Trophoblast cell (in vitro differentiated cells and primary cell): Measurements from ENCODE around the gene KCNT1.

Experiments used
- DNase-seq, 2 donors: peaks; one replicate each; pipeline ENCODE4 v3.0.0-alpha.2; 2016
- H2AFZ ChIP-seq: 2 replicates; pipeline ENCODE4 v1.6.1; 2013; ENCODE audit warnings: low read length, moderate library complexity, mild to moderate bottlenecking; ENCODE audit not compliant: insufficient read depth, poor library complexity
- H2AK5ac ChIP-seq: 2 replicates; pipeline ENCODE4 v1.6.1; 2013; ENCODE audit warnings: mild to moderate bottlenecking, low read length
- H2BK120ac ChIP-seq: 2 replicates; pipeline ENCODE4 v1.6.1; 2013; ENCODE audit warnings: low read length, mild to moderate bottlenecking, moderate library complexity; ENCODE audit not compliant: insufficient read depth, poor library complexity
- H2BK12ac ChIP-seq: 2 replicates; pipeline ENCODE4 v1.6.1; 2013; ENCODE audit warnings: mild to moderate bottlenecking, low read length, moderate library complexity
- H2BK5ac ChIP-seq: 2 replicates; pipeline ENCODE4 v1.6.1; 2013; ENCODE audit warnings: low read length, low read depth, moderate library complexity, mild to moderate bottlenecking; ENCODE audit not compliant: poor library complexity
- H3K14ac ChIP-seq: 2 replicates; pipeline ENCODE4 v1.6.1; 2013; ENCODE audit warnings: mild to moderate bottlenecking, low read length
- H3K18ac ChIP-seq: 2 replicates; pipeline ENCODE4 v1.6.1; 2013; ENCODE audit warnings: mild to moderate bottlenecking, low read length
- H3K23ac ChIP-seq: 2 replicates; pipeline ENCODE4 v1.6.1; 2013; ENCODE audit warnings: low read length
- H3K27ac ChIP-seq: 2 replicates; pipeline ENCODE4 v1.5.1; 2013; ENCODE audit warnings: low read depth, mild to moderate bottlenecking, inconsistent platforms, low read length, moderate library complexity
- H3K27me3 ChIP-seq: 2 replicates; pipeline ENCODE4 v1.6.1; 2013; ENCODE audit warnings: inconsistent platforms, mild to moderate bottlenecking, low read length, moderate library complexity; ENCODE audit not compliant: insufficient read depth
- H3K36me3 ChIP-seq, 2 experiments: 1 replicate in 1 of 2; 2 replicates in 1 of 2; pipeline ENCODE4 v1.6.1; 2013; ENCODE audit warnings: low read length in 2 of 2, mild to moderate bottlenecking in 2 of 2, moderate library complexity in 1 of 2; ENCODE audit not compliant: insufficient read depth in 2 of 2, control insufficient read depth in 1 of 2
- H3K4ac ChIP-seq: 2 replicates; pipeline ENCODE4 v1.6.1; 2013; ENCODE audit warnings: low read depth, mild to moderate bottlenecking, low read length, moderate library complexity
- H3K4me1 ChIP-seq, 2 experiments: 1 replicate in 1 of 2; 2 replicates in 1 of 2; pipeline ENCODE4 v1.6.1; 2013; ENCODE audit warnings: low read length in 2 of 2, mild to moderate bottlenecking in 2 of 2, moderate library complexity in 1 of 2; ENCODE audit not compliant: insufficient read depth in 2 of 2, control insufficient read depth in 1 of 2
- H3K4me2 ChIP-seq: 2 replicates; pipeline ENCODE4 v1.6.1; 2013; ENCODE audit warnings: inconsistent platforms, mild to moderate bottlenecking, low read length, moderate library complexity
- H3K4me3 ChIP-seq: 2 replicates; pipeline ENCODE4 v1.5.1; 2013; ENCODE audit warnings: mild to moderate bottlenecking, low read depth, low read length, inconsistent platforms
- H3K79me1 ChIP-seq: one replicate; pipeline ENCODE4 v1.6.1; 2013; ENCODE audit warnings: low read length
- H3K79me2 ChIP-seq: 2 replicates; pipeline ENCODE4 v1.6.1; 2013; ENCODE audit warnings: low read length, mild to moderate bottlenecking; ENCODE audit not compliant: control insufficient read depth, insufficient read depth, poor library complexity
- H3K9ac ChIP-seq: 2 replicates; pipeline ENCODE4 v1.6.1; 2013; ENCODE audit warnings: mild to moderate bottlenecking, low read length
- H3K9me3 ChIP-seq: 2 replicates; pipeline ENCODE4 v1.6.1; 2013; ENCODE audit warnings: low read depth, mild to moderate bottlenecking, control low read depth, inconsistent platforms, low read length; ENCODE audit not compliant: insufficient read depth
- H4K12ac ChIP-seq: 2 replicates; pipeline ENCODE4 v1.6.1; 2013; ENCODE audit warnings: low read depth, mild to moderate bottlenecking, low read length, moderate library complexity
- H4K8ac ChIP-seq: 2 replicates; pipeline ENCODE4 v1.6.1; 2013; ENCODE audit warnings: low read depth, mild to moderate bottlenecking, low read length, moderate library complexity
- H4K91ac ChIP-seq: one replicate; pipeline ENCODE4 v1.6.1; 2013; ENCODE audit warnings: low read depth, mild to moderate bottlenecking, low read length, moderate library complexity
- WGBS: extraction: QIAGEN DNeasy Blood & Tissue Kit; methylation state at CpG from one replicate; pipeline ENCODE4 v1.1.7; 2013; ENCODE audit warnings: missing lambda C conversion rate; ENCODE audit not compliant: insufficient read length, insufficient coverage; ENCODE audit errors: extremely low coverage; 5-methylcytosine and 5-hydroxymethylcytosine counted together

Gene KCNT1

GRCh38 chr9:135724186-135724787 lies 22.3 kb downstream of the KCNT1 start:
- H3K4me3 ChIP-seq, result no peak overlapping the region
- no peak overlapping the region for H3K4me2 ChIP-seq
- H3K9me3 ChIP-seq, result no peaks in the 10 kb centered on the region
- WGBS, result no CpG with 5 or more reads among the region's 16 CpGs
- H2AFZ ChIP-seq, result no peak overlapping the region
- H2AK5ac ChIP-seq, result no peak overlapping the region
- no peak overlapping the region for H4K91ac ChIP-seq
- H3K79me2 ChIP-seq, result no peaks in the 10 kb centered on the region
- H3K27ac ChIP-seq, result no peak overlapping the region
- H3K18ac ChIP-seq, result no peak overlapping the region
- no peak overlapping the region for H3K4ac ChIP-seq
- no peak overlapping the region for H3K23ac ChIP-seq
- no peaks in the 10 kb centered on the region for H3K36me3 ChIP-seq
- H4K12ac ChIP-seq, result no peak overlapping the region
- H3K9ac ChIP-seq, result no peak overlapping the region
- H3K79me1 ChIP-seq, result no peaks in the 10 kb centered on the region
- no peak overlapping the region for H3K14ac ChIP-seq
- H2BK12ac ChIP-seq, result no peak overlapping the region
- H3K27me3 ChIP-seq, result no peaks in the 10 kb centered on the region
- H4K8ac ChIP-seq, result no peak overlapping the region
- no peak overlapping the region for H2BK120ac ChIP-seq
- DNase-seq, result no peak
- no peaks in the 10 kb centered on the region for H3K4me1 ChIP-seq
- H2BK5ac ChIP-seq, result no peak overlapping the region

GRCh38 chr9:135726138-135726853 lies 24.3 kb downstream of the KCNT1 start:
- H3K4me1 ChIP-seq, result no peaks in the 10 kb centered on the region
- peaks cover 5% of the 10 kb centered on the region for H3K9me3 ChIP-seq
- no peak overlapping the region for H3K23ac ChIP-seq
- H3K27me3 ChIP-seq, result no peaks in the 10 kb centered on the region
- no peak overlapping the region for H3K4ac ChIP-seq
- H2AFZ ChIP-seq, result no peak overlapping the region
- H3K18ac ChIP-seq, result no peak overlapping the region
- H3K36me3 ChIP-seq, result no peaks in the 10 kb centered on the region
- no peak overlapping the region for H3K4me3 ChIP-seq
- DNase-seq, result no peak
- H2BK120ac ChIP-seq, result no peak overlapping the region
- H3K79me1 ChIP-seq, result no peaks in the 10 kb centered on the region
- no peak overlapping the region for H3K4me2 ChIP-seq
- no peak overlapping the region for H3K9ac ChIP-seq
- H4K12ac ChIP-seq, result no peak overlapping the region
- no peak overlapping the region for H2AK5ac ChIP-seq
- no peak overlapping the region for H2BK12ac ChIP-seq
- no peak overlapping the region for H4K91ac ChIP-seq
- no peak overlapping the region for H2BK5ac ChIP-seq
- no peak overlapping the region for H3K14ac ChIP-seq
- H4K8ac ChIP-seq, result no peak overlapping the region
- H3K79me2 ChIP-seq, result no peaks in the 10 kb centered on the region
- 95% methylated on average over 1 of the region's 16 CpGs for WGBS
- no peak overlapping the region for H3K27ac ChIP-seq

- H3K4me1 ChIP-seq, result no peaks in the 10 kb centered on the region
- no peak overlapping the region for H2AFZ ChIP-seq
- no CpG with 5 or more reads among the region's 11 CpGs for WGBS
- H3K23ac ChIP-seq, result no peak overlapping the region
- H2BK5ac ChIP-seq, result no peak overlapping the region
- no peak for DNase-seq
- no peak overlapping the region for H3K4me3 ChIP-seq
- H3K36me3 ChIP-seq, result no peaks in the 10 kb centered on the region
- H2BK12ac ChIP-seq, result no peak overlapping the region
- no peak overlapping the region for H3K4ac ChIP-seq
- no peak overlapping the region for H3K18ac ChIP-seq
- H2AK5ac ChIP-seq, result no peak overlapping the region
- no peak overlapping the region for H4K91ac ChIP-seq
- H3K79me1 ChIP-seq, result no peaks in the 10 kb centered on the region
- H3K27ac ChIP-seq, result no peak overlapping the region
- no peaks in the 10 kb centered on the region for H3K79me2 ChIP-seq
- no peak overlapping the region for H4K8ac ChIP-seq
- H3K9me3 ChIP-seq, result peaks cover 11% of the 10 kb centered on the region
- no peak overlapping the region for H3K9ac ChIP-seq
- no peak overlapping the region for H4K12ac ChIP-seq
- no peak overlapping the region for H2BK120ac ChIP-seq
- no peak overlapping the region for H3K4me2 ChIP-seq
- H3K14ac ChIP-seq, result no peak overlapping the region
- H3K27me3 ChIP-seq, result no peaks in the 10 kb centered on the region
These were observed 25.4 kb downstream of the KCNT1 start for GRCh38 chr9:135727257-135727875.

DNA sequence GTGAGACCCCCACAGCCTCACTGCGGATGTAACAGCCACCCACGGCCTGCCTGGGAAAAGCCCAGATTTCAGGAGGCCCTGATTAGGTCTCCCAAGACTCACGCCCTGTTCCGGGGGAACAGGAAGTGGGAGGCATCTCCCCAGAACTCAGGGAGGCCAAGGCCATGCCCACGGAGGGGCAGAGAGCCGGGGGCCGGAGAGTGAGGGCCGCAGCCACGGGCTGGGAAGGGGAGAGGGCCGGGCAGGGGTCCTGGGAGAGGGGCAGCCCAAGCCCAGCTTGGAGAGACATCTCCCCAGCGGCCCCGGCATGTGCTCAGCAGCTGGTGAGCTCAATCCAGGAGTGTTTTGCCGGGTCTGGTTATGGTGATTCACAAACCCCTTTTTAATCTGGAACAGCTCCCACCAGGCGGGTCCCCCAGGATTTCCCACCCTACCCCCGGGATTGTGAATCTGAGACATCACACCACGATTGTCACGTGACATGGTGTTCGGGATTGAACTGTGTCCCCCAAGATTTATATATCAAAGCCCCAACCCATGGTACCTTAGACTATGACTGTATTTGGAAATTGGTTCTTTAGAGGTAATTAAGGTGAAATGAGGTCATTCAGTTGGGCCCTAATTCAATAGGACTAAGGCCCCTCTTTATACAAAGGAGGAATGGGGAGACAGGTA lies 26.6 kb downstream of the KCNT1 start:
- no peak overlapping the region for H4K8ac ChIP-seq

More for the DNA sequence above, 26.6 kb downstream of the KCNT1 start:
- no peak overlapping the region for H2BK5ac ChIP-seq
- no CpG with 5 or more reads among the region's 18 CpGs for WGBS
- no peak overlapping the region for H3K4me3 ChIP-seq
- H3K4me1 ChIP-seq, result no peaks in the 10 kb centered on the region
- H3K14ac ChIP-seq, result no peak overlapping the region
- no peaks in the 10 kb centered on the region for H3K36me3 ChIP-seq
- peaks cover 18% of the 10 kb centered on the region for H3K9me3 ChIP-seq
- no peak overlapping the region for H3K23ac ChIP-seq
- no peak overlapping the region for H2AFZ ChIP-seq
- no peak overlapping the region for H3K4me2 ChIP-seq
- no peak overlapping the region for H3K9ac ChIP-seq
- no peak overlapping the region for H2BK12ac ChIP-seq
- DNase-seq, result no peak
- no peaks in the 10 kb centered on the region for H3K79me1 ChIP-seq
- no peaks in the 10 kb centered on the region for H3K27me3 ChIP-seq
- no peak overlapping the region for H4K12ac ChIP-seq
- no peaks in the 10 kb centered on the region for H3K79me2 ChIP-seq
- no peak overlapping the region for H2BK120ac ChIP-seq
- no peak overlapping the region for H3K27ac ChIP-seq
- H3K4ac ChIP-seq, result no peak overlapping the region
- H2AK5ac ChIP-seq, result no peak overlapping the region
- H4K91ac ChIP-seq, result no peak overlapping the region
- no peak overlapping the region for H3K18ac ChIP-seq
